K562 (cell line): ENCODE results near the gene TRIM38. TPM values are rescaled to one million over a fixed set of nuclear protein-coding genes. Genes with fewer than 3 reads are reported as not detected.

Experiments used
- ATAC-seq: fragments of 200-7000 bp; cut with Tn5 transposase; 3 replicates; pipeline ENCODE4 v1.9.1; 2020; ENCODE audit warnings: moderate library complexity
- BruUV-seq: library from RNA; stranded (reverse); fragments of 400-500 nt; replicated peaks from 2 replicates; lab custom pipeline; 2021; lab: Mats Ljungman, UMichigan
- CTCF ChIA-PET: fragments of 300-600 bp; formaldehyde crosslinking; extraction: SDS; loops from one replicate; lab custom pipeline; 2021; ENCODE audit warnings: low intra/inter-chr PET ratio; lab: Yijun Ruan, JAX
- POLR2A ChIA-PET: fragments of 300-600, 350-650 bp; sonication (Branson Sonifier 250); formaldehyde crosslinking; extraction: SDS; loops from one replicate; lab custom pipeline; 2021; ENCODE audit warnings: antibody characterized with exemption, inconsistent platforms; lab: Yijun Ruan, JAX
- DNase-seq, 4 experiments: peaks; one replicate each; pipeline versions ENCODE4 v3.0.0 to v3.0.0-alpha.2; 2011 to 2018; ENCODE audit warnings: low spot score in 3 of 4, mixed read lengths in 3 of 4; ENCODE audit errors: extremely low read depth in 1 of 4
- FAIRE-seq: peaks from 2 replicates; lab custom pipeline; 2011; peaks lifted over from hg19 to GRCh38; lab: Jason Lieb, UNC
- H2AFZ ChIP-seq: 2 replicates; pipeline ENCODE4 v1.6.0; 2011; ENCODE audit warnings: low read depth, low read length, control low read depth, inconsistent platforms
- H3K27ac ChIP-seq: fragments of 200-600 bp; 3 replicates; pipeline ENCODE4 v1.8.0; 2011; ENCODE audit warnings: low read depth, mild to moderate bottlenecking, control low read depth, inconsistent platforms, low read length, moderate library complexity, mixed read lengths; ENCODE audit errors: extremely low read depth
- H3K27me3 ChIP-seq, 2 experiments: fragments of 300-600 bp in 1 of 2; 2 replicates in 1 of 2; 3 replicates in 1 of 2; pipeline versions ENCODE4 v1.6.0 to v1.8.0; 2011; ENCODE audit warnings: inconsistent platforms in 2 of 2, low read length in 2 of 2, mild to moderate bottlenecking in 1 of 2, mixed read lengths in 1 of 2, moderate library complexity in 1 of 2; ENCODE audit not compliant: control insufficient read depth in 2 of 2, insufficient read depth in 2 of 2
- H3K36me3 ChIP-seq: fragments of 300-600 bp; 3 replicates; pipeline ENCODE4 v1.8.0; 2011; ENCODE audit warnings: mild to moderate bottlenecking, low read length, inconsistent platforms; ENCODE audit not compliant: control insufficient read depth, insufficient read depth
- H3K4me1 ChIP-seq, 2 experiments: fragments of 200-600 bp in 1 of 2; replicated peaks in 1 of 2; 2 replicates in 1 of 2; 3 replicates in 1 of 2; pipeline versions ENCODE4 v1.5.1 to v1.8.0; 2011; ENCODE audit warnings: inconsistent platforms in 2 of 2, low read length in 2 of 2, mild to moderate bottlenecking in 1 of 2, mixed read lengths in 1 of 2, moderate library complexity in 1 of 2; ENCODE audit not compliant: control insufficient read depth in 2 of 2, insufficient read depth in 2 of 2
- H3K4me2 ChIP-seq: 2 replicates; pipeline ENCODE4 v1.6.1; 2011; ENCODE audit warnings: low read length, control low read depth, inconsistent platforms, mixed read lengths; ENCODE audit not compliant: insufficient read depth
- H3K4me3 ChIP-seq: fragments of 200-600 bp; sonication (generic), shearing (Covaris generic); 2 replicates; pipeline ENCODE4 v1.5.1; 2016; ENCODE audit warnings: control low read depth, inconsistent platforms
- H3K79me2 ChIP-seq: fragments of 200-600 bp; 3 replicates; pipeline ENCODE4 v1.8.0; 2011; ENCODE audit warnings: low read length, inconsistent platforms; ENCODE audit not compliant: control insufficient read depth, insufficient read depth
- H3K9ac ChIP-seq, 2 experiments: 2 replicates each; pipeline versions ENCODE4 v1.6.0 to v1.6.1; 2011; ENCODE audit warnings: low read depth in 2 of 2, low read length in 2 of 2, control low read depth in 1 of 2, inconsistent platforms in 1 of 2, mild to moderate bottlenecking in 1 of 2, mixed read lengths in 1 of 2; ENCODE audit not compliant: insufficient read depth in 1 of 2
- H3K9me1 ChIP-seq: one replicate; pipeline ENCODE4 v1.6.0; 2011; ENCODE audit warnings: inconsistent platforms, mild to moderate bottlenecking, low read length, moderate library complexity; ENCODE audit not compliant: control insufficient read depth, insufficient read depth
- H3K9me3 ChIP-seq: replicated peaks from 2 replicates; pipeline ENCODE4 v1.5.1; 2011; ENCODE audit warnings: low read depth, low read length, inconsistent platforms; ENCODE audit not compliant: control insufficient read depth, insufficient read depth
- H4K20me1 ChIP-seq: replicated peaks from 2 replicates; pipeline ENCODE4 v1.6.1; 2011; ENCODE audit warnings: low read length, inconsistent platforms, mixed read lengths; ENCODE audit not compliant: control insufficient read depth, insufficient read depth
- SPI1 ChIP-seq: IDR thresholded peaks from 2 replicates; pipeline ENCODE4 v1.6.1; 2011; ENCODE audit warnings: low read depth, low read length, control low read depth, borderline replicate concordance
- ZNF407 ChIP-seq: fragments of 450-650 bp; IDR thresholded peaks from 2 replicates; pipeline ENCODE4 v1.6.1; 2016; ENCODE audit warnings: low read depth
- in situ Hi-C: fragments of 300-500 bp; cut with MboI; formaldehyde crosslinking; loops from 4 replicates; pipeline ENCODE4 v1.15.0; 2018; ENCODE audit warnings: inconsistent platforms, mixed read lengths
- intact Hi-C: fragments of 100-400 bp; cut with micrococcal nuclease; formaldehyde crosslinking; loops from 2 replicates; pipeline ENCODE4 v1.14.2; 2022
- polyA plus RNA-seq, 8 experiments: library from polyadenylated mRNA; depleted of rRNA in 4 of 8; stranded (reverse) in 5 of 8; unstranded in 3 of 8; fragments of >200 nt; fragmentation: Nextera tagmentation in 2 of 8; fragmentation: Illumina TruSeq in 1 of 8; extraction: Ambion mirVana in 2 of 8; extraction: Trizol in 1 of 8; gene quantifications; 2 replicates each; pipeline versions ENCODE4 v1.2.1 to v1.2.3, GENCODE V29; 2011 to 2014; ENCODE audit warnings: inconsistent platforms in 1 of 8, missing spikeins in 1 of 8
- total RNA-seq, 7 experiments: library from RNA; depleted of rRNA in 6 of 7; stranded (reverse); fragments of >200 nt in 6 of 7; fragmentation: Illumina TruSeq in 2 of 7; extraction: Trizol in 2 of 7; gene quantifications; 2 replicates each; pipeline versions ENCODE4 v1.2.1 to v1.2.3, GENCODE V29; 2011 to 2021; ENCODE audit warnings: low replicate concordance in 1 of 7

Gene TRIM38
- total and polyA plus RNA-seq, 9 of the 15 experiments (the other 6 are each of a cell fraction or from before 2014, with no cell fraction given) = 1.7 to 6.7 (median 6.3) TPM

DNA sequence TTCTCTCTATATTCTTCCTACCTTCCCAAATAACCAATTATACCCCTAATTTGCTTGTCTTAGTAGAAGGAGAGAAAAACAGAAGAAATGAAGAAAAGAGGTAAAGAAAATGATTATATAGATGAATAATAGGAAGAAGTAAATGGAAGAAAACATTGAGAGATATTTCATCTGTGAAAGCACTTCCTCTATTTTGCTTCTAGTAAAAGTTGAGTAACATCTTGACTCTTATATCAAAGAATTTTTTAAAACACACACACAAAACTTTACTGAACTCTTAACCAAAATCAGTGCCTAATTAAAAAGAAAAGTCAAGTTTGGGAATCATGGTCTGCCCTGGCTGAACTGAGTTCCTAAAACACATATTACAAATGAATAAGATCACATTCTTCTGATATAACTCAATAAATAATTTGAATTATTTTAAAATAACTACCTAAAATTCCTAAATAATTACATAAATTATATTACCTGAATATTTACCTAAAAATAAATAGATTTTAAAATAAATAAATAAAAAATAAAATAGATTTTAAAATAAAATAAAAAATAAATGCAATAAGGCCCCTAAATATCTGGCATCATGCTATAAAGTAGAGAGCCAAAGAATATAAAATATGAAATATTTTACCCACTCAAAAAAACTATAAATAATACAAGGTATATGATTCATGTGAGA lies 40.9 kb upstream of the TRIM38 start:
- Histone ChIP-seq H4K20me1 (no peaks in the 10 kb centered on the region), H3K4me1 (no peaks in the 10 kb centered on the region; a peak in 1 of 5 replicates), H3K9ac (no peak overlapping the region), H2AFZ (no peak overlapping the region), H3K36me3 (no peaks in the 10 kb centered on the region), H3K9me3 (no peaks in the 10 kb centered on the region), H3K27me3 (peaks cover 2 to 27% of the 10 kb centered on the region in 2 experiments; a peak in 3 of 5 replicates), H3K4me2 (no peak overlapping the region), H3K27ac (no peak overlapping the region), H3K9me1 (no peaks in the 10 kb centered on the region), H3K79me2 (no peaks in the 10 kb centered on the region), H3K4me3 (no peak overlapping the region)
- ChIA-PET CTCF (no interaction called here), POLR2A (no interaction called here)
- intact Hi-C loops (no loop called here), in situ Hi-C loops (no loop called here)
- BruUV-seq = no TSS peak
- TF ChIP-seq SPI1 = peak; percentile 43; the same call in 1 of the 2 replicates
- TF ChIP-seq ZNF407 = no peak
- DNase-seq = no peak
- no peak for FAIRE-seq
- no peak for ATAC-seq
